GM18951 (cell line): ENCODE results near the gene ERC2.

Experiments
- POLR2A ChIP-seq: IDR thresholded peaks from 4 replicates; pipeline ENCODE4 v1.6.1; 2011; ENCODE audit warnings: mild to moderate bottlenecking; ENCODE audit not compliant: insufficient read length, insufficient read depth; ENCODE audit errors: extremely low read depth
- in situ Hi-C: fragments of 300-500 bp; cut with MboI; formaldehyde crosslinking; loops from one replicate; pipeline ENCODE4 v1.12.0; 2022; ENCODE audit warnings: low sequenced_read_pairs, mixed read lengths, inconsistent platforms; ENCODE audit not compliant: unreplicated experiment

The ERC2 gene

DNA sequence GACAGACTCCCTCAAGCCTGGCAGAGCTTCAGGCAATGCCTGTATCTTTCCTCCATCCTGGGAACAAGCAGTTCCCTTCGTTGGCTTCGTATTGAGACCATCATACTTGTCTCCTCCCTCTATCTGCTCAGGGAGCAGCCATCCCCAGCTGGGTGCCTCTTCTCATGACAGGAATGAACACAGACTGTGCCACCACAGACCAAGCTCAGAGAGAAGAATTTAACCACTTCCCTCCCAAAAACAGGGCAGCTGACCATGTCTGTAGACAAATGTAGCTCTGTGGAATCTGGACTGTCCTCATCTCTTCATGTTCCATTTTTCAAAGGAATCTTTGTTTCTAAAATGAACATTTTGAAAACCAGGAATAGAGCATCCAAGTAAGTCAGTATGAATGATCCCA lies 245.4 kb downstream of the ERC2 start:
- in situ Hi-C loops = no loop called here
- no peak for TF ChIP-seq POLR2A

DNA sequence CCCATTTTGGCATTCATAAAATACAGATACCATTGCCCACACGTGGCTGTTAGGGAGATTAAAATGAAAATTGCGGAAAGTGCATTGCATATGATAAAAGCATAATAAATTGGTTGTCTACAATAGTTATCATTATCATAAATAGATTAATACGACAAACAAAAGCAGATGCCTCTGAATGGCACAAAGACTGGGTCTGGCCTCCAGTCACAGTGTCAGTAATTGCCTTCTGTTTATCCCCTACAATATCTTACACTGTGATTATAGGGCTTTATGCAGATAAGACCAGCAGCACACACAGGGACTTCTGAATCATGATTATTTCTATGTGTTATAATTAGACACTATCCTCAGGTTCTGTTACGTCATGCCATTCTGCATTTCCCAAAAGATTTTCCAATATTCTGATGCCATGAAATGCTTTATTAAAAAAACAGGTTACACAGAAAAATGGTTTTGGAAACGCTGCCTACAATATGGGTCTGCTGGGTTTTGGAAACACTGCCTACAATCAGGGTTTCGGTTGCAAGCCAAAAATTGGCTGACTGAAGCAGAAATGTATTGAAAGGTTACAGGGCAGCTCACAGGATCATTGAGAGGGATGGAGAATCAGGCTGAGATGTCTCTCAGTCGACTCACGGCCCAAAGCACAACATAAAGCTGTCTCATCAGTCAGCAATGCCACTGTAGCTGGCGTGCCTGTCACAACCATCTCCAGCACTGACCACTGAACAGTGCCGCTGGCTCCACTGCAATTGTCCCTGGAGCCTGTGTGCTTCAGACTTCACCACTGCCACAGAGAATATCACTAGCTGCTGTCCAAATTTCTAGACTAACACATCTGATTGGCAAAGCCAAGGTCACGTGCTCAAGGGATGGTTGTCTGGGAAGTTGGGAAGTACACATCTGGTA lies 248.1 kb downstream of the ERC2 start:
- no peak for TF ChIP-seq POLR2A
- in situ Hi-C loops = no loop called here

DNA sequence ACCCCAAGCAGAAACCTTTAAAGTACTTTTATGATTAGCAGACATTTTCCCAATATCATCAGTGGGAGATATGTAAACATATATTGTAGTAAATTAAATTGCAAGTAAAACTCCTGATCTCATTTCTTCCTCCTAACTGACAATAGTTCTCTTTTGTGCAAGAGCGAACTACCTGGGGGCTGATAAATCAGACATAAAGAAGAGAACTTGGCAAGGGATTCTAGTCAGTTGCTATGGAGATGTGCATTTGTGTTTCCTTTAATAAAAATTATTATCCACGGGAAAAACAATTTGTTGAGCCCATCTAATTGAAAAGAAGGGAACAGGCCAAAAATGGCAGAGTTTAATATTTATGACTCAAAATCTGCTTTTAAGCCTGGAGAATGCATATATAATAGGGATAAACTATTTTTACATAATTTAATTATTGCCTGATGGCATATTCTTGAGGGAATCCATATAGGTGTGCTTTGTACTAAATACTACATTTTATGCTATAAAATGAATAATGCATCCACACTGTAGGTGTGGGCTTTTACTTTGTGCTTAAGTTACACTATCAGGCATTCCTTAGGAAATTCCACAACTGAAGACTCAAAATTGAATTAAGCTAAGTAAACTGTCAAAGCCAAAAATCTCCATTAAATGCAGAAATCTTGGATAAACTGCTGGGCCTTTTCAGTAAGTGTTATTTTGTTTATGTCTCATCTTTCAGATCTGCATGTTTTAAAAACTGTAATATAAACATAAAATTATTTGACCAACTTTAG lies 258.1 kb downstream of the ERC2 start:
- TF ChIP-seq POLR2A = no peak
- in situ Hi-C loops = no loop called here

DNA sequence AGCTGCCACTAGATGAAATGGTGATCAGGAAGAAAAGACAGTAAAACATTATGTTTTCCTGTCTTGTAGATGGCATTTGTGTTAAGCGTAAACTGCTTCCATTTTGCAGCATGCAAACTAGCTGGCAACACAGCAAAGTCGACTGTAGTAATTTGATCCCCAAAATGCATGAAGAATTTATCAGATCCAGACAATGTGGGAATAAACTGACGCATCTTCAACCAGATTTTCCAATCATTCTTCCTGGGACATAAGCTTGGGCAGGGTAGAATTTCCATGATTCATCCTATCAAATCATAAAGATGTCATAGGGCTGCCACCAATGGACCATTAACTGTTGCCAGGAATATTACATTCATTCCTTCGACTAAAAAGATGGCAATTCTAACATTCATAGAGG lies 260.3 kb downstream of the ERC2 start:
- TF ChIP-seq POLR2A = no peak
- in situ Hi-C loops = no loop called here

DNA sequence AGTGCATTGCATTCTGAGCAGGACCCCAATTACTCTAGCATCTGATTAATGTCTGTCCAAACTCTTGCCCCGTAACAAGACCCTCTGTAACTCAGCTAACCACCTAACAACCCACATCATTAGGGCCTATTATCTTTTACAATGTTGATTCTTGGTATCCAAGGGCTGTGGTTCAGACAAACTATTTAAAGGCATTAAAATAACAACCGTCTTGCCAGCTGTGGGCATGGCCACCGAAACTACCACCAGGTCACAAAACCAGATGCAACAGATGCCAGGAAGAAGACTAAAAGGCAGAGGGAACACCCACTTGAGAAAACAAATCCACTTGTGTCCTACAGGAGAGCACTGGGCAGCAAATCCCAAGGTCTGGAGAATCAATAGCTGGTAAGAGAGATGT lies 262.9 kb downstream of the ERC2 start:
- no peak for TF ChIP-seq POLR2A
- in situ Hi-C loops = no loop called here

DNA sequence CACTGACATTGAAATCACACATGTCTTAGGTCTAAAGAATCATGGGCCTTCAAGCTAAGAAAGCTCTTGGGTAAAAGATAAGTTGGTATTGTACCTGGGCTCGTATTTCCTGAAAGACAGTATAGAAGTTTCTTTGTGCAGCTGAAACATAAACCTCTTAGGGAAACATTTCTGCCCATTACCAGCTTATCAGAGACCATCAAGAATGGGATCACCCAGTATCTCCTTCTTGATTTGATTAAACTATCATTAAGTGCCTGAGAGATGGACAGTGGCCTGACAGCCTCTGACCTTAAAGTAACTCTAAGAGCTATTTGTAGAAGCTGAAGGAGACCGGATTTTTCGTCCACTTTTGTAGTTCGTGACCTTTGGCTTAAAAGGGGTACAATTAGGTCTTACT lies 265.3 kb downstream of the ERC2 start:
- in situ Hi-C loops = no loop called here

DNA sequence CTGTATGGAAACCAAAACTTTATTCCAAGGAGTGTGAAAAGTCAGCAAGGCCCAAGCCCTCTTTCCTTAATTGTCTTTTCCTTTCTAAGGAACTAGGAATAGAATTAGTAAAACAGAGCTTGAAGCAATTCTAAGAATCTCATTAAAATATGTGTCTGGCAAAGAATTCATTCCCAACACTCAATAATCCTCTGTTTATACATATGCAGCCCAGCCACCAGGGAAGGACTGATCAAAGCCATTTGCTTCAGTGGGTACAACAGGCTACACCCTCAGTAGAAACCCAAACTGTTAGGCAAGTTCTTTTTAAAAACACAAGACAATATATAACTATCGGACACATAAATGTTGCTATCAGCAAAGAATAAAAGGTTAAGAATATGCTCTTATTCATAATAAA lies 266.9 kb downstream of the ERC2 start:
- no peak for TF ChIP-seq POLR2A
- in situ Hi-C loops = no loop called here

More for the DNA sequence above, 265.3 kb downstream of the ERC2 start:
- TF ChIP-seq POLR2A = no peak

DNA sequence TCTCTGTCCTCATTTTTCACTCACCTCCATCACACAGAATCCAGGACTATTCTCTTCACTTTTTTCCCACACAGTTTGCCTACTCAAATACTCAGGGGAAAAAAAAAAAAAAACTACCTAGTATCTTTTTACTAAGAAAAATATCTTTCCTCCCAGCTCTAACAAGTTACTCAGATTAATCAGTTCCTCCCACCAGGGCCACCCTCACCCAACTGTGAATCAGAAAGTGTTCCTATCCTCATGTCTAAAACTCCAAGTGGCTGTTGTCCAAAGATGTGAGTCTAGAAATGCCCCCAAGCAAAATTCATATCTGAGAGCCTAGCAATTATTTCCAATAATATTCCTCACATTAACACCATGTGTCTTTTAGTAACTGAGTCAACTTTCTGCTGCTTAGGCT lies 268.0 kb downstream of the ERC2 start:
- no peak for TF ChIP-seq POLR2A
- in situ Hi-C loops = no loop called here

DNA sequence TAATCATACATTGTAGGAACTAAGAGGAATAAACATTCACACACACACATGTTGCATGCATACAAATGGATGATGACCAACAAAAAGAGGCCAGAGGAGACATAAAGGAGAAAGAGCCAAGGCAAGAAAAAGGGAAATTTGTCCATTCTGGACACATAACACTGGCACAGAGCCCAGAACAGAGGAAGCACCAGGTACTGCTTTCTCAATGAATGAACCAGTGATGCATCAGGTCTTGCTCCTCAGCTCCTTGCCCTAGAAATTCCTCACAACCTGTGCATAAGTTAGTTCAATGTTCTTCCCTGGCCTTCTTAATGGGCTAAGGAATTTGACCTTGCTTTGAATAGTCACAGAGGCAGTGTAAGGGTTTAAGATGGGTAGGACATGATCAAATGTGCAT lies 270.3 kb downstream of the ERC2 start:
- in situ Hi-C loops = no loop called here
- TF ChIP-seq POLR2A = no peak

- in situ Hi-C loops = no loop called here
- TF ChIP-seq POLR2A = no peak
Measured at GRCh38 chr3:56197259-56197965, 270.9 kb downstream of the ERC2 start.

DNA sequence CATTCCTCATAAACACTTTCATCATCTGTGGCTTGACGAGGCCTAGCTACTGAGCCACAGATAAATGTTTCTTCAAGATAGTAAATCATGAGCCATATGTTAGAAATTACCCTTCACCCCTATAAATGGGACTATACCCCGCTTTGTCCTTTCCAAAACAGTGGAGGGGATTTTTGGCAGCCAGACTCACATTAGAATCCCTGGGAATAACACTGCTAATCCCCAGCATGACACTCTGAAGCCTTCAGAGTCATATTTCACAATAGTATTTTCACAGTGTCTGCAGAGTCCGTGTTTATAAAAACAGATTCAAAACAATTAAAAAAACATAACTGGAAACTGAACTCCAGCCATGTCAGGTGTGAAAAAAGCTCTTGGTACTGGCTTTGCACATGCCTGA lies 271.6 kb downstream of the ERC2 start:
- in situ Hi-C loops = no loop called here

DNA sequence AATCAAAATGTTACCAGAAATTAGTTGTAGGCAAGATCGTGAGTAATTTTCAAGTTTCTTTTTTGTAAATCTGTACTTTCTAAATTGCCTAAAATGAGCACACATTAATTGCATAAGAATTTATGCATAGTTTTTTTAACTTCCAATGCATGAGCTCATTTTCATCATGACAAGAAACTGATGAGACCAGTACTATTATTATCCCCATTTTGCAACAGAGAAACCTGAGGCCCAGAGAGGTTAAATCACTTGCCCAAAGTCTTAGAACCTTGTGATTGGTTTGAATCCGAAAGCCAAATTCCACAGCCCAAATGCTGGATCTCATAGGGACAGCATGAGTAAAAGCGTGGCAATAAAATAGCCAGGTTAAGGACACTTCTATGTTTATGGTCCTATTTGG lies 274.7 kb downstream of the ERC2 start:
- no peak for TF ChIP-seq POLR2A
- in situ Hi-C loops = no loop called here

More for the DNA sequence above, 271.6 kb downstream of the ERC2 start:
- no peak for TF ChIP-seq POLR2A

- no peak for TF ChIP-seq POLR2A
- in situ Hi-C loops = no loop called here
Measured at GRCh38 chr3:56192001-56192400, 276.3 kb downstream of the ERC2 start.
